ENCODE data around the gene MRTFB.
"Not testable (repeated sequence)": the region's sequence is repeated elsewhere in the genome, so short reads cannot be mapped to it uniquely, and the experiment has no call there.

Gene MRTFB

DNA sequence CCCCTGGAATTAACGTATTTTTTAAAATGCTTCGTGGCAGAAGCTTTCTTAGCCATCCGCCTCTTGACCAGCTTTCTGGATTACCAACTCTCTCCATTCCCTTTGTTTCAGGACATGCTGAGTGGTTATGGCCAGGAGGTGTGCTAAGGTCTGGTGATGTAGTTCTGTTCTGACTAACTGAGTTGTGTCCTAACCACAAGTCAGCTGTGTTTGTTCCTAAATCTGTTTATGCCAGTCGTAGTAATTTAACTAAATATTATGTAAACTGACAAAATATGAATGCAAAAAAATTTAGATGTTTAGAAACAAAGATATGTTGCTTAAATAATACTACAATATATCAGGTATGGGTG lies 61.6 kb downstream of the MRTFB start:
- no peak for DNase-seq (ENCODE audit: low spot score)

DNA sequence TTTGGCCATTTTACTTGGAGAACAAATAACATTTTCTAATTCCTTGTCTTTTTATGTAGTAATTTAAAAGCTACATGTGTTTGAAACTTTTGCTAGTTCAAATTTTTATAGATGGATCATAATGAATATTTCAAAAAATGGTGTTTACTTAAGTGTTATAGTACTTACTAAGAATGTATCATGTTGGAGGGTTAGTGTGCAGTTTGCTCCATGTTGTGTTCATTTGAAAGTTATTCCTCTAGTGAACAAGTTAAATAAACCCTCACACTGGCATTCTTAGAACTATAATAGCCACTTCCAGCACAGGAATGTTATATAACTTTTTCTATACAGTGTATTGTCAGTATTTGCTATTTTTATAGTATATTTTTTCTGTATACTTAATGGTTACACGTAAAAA lies 62.8 kb downstream of the MRTFB start:
- DNase-seq (ENCODE audit: low spot score): no peak

DNA sequence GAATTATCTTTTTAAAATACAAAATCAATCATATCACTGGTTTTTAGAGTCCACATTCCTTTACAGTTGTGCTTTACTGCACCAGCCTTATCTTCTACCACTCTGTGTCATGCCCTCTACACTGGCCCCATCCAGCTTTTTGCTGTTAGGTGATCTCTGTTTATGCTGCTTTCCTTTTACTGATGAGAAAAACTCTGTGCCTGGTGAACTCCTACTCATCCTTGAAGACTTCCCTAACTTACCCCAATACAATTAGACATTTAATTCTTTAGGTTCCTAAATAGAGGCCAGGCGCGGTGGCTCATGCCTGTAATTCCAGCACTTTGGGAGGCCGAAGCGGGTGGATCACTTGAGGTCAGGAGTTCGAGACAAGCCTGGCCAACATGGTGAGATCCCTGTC lies 64.6 kb downstream of the MRTFB start:
- DNase-seq (ENCODE audit: low spot score): no peak

DNA sequence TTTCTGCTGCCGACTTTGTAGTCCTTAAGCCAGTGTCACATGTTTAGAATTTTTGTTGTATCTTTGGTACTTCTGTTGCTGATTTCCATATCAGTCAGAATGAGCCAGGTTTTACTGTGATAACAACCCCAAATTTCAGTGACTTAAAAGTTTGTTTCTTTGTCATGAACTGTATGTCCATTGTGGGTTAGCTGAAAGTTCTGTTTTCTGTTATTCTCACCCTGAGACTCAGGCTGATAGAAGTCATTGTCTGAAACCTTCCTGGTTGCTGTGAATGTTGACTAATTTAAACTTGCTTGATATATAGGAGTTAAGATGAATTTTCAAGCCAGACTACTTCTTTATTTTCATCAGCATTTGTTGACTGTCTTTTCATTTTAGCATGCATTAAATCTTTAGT lies 68.8 kb downstream of the MRTFB start:
- DNase-seq (ENCODE audit: low spot score): no peak

DNA sequence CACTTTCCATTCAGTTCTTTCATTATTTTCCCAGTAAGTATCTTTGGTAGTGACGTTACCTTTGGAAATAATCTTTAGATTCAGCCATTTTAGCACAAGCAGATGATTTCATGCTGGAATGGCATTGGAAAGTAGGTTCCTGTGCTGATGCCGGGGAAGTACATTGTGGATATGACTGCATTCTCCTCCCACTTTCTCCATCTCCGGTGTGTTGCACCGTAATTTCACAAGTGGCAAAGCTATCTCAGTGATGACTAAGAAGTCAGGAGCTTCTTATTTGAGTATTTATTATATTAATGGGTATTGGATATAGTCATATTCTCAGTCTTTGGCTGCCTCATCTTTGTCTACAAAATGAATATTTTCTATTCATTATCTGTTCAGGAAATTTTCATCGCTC lies 69.8 kb downstream of the MRTFB start:
- no peak for DNase-seq (ENCODE audit: low spot score)

DNA sequence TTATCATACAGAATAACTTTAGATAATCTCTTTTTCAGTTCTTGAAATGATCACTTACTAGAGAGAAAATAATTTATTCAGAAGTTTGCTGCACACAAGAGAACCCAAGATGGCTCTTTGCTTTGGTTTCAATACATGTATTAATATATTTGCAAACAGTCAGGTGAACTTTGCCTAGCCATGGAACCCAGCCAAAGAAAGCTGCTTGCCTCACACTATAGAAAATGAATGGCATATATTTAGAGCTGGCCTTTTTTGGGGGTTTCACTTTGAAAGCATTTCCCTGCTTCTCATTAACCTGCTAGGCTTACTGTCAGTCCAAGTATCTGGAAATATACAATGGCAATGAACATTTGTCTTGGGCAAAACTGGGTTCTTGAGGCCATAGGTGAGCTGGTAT lies 75.3 kb downstream of the MRTFB start:
- no peak for DNase-seq (ENCODE audit: low spot score)

DNA sequence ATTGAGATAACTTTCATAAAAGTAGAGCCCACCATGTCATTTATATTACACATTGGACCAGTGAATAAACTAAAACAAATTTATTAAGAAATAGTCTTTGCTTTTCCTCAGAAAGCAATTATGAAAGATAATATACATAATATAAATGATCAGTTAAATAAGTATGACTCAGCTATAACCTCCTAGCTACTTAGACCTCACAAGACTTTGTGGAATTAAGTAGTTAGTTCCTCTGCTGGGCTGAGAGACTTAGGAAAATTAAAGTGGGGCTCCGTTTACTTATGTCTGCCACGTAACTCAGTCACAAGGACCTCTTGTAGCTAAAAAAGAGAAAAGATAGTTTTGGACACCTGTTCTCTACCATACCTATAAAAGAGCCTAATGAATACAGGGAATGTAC lies 76.9 kb downstream of the MRTFB start:
- DNase-seq (ENCODE audit: low spot score): no peak

DNA sequence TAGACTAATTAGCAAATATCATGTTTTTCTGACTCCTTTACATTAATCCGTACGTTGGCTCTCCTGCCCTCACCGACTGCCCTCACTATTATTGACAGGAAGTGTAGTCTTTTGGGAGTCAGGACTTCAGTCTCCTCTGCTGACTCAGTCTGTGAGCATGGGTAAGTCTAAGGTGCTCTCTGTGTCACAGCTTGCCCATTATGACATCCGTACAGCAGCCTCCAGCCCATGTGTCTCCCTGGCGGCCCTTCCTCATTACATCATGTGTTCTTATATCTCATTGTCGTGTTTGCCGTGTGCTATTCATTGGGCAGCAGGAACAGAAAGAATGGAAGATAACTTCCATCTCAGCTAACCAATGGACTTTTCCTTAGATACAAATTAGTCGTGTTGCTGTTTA lies 77.5 kb downstream of the MRTFB start:
- DNase-seq (ENCODE audit: low spot score): no peak

DNA sequence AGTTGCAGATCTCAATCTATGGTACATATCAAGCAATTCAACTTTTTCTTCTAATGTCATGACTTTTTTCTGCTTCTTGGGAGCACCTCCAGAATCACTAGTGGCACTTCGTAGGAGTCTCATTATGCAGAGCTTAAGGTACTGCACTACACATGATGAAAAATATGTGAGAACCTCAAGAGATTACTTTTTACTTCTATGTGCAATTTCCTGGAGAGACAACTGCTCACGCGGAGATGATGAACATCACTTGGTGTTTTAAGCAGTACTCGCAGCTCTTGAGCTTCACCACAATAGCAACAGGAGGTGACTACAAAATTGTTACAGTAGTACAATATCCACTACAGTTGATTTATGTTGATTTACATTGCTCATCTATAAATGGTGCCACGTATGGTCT lies 79.7 kb downstream of the MRTFB start:
- DNase-seq (ENCODE audit: low spot score): no peak

DNA sequence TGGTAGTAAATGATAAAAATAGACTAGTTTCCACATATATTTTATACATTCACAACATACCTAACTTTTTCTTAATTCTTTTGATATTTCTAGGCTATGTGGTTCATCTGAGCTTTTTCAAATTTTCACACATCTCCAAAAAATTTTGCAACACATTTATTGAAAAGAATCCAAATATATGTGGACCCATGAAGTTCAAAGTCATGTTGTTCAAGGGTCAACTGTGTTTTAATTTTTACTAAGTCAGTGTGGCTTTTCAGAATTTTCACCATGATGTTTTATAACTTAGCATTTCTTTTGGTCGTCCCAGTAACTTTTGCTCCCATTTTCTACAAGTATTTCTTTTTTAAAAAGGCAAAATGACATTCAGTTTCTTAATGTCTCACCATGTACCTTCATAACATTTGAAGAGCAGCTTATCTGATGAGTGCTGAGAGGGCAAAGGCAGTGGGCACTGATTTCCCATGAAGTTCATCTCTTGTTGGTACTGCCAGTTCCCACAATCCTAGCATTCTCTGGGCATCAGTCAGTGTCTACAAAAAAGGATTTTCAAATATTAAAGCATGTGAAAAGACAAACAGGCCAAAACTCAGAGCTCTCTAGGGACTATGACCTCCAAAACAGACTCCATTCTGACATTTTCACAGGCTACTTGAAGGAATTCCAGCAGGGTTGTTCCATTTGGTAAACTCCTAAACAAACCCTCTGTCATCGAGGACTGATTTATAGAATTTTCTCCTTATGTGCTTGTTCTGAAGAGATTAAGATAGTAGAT lies 80.3 kb downstream of the MRTFB start:
- peak; percentile 49 for DNase-seq (ENCODE audit: low spot score)

DNA sequence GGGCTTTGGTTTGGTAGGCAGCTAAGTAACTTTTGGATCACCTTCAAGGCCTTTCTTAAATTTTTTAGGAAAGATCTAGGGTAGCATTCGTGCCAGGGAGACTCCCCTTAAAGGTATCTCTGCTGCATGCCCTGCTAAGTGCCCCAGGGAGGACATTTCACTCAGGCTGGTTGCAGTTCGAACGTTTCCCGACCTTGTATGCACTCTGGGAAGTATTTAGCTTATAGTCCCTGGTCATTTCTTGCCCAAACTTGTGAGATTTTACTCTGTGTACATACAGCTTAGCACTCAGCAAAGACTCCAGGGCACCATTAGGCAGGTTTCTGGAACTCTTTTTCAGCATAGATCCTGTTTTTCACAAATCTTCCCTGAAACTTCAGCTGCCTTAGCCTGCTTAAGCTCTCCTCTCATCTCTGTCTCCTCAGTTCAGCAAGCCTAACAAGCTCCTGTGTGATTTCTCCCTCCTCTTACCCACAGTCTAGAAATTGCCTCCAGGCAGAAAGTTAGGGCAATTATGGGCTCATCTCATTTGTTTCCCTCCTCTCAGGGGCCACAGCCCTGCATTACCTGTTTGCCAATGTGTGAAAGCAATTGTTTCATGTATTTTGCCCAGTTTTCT lies 84.6 kb downstream of the MRTFB start:
- DNase-seq (ENCODE audit: low spot score): no peak

DNA sequence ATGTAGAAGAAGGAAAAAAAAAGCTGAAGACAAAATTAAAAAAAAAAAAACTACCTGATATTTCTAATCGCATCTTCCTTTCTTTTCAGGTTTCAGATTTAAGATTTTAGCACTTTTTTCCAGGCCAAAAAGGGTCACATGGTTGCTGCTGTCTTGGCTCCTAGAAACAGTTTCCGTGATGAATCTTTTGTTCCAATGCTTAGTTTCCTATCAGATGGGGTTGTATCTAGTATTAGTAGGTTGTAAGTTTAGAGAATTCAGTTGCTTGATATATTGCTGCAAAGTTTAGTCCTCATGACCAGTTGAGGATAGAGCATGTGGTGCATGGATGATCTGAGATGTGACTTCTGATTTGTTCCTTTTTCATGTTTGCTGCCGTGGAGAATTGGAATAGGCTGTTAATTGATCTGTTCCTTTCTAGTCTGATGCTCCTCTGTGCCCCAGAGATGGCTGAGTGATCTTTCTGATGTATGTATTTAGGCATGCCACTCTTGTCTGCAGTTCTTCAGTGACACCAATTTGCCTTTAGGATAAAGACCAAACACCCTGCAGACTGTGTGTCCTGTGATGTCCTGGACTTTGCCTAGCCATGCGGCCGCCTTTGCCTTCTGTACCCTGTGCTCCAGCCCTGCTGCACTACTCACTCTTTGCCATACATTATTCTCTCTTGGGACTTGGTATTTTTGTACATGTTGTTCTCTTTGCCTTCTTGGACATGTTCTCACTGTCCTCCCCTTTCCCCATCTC lies 94.0 kb downstream of the MRTFB start:
- no peak for DNase-seq (ENCODE audit: low spot score)

DNA sequence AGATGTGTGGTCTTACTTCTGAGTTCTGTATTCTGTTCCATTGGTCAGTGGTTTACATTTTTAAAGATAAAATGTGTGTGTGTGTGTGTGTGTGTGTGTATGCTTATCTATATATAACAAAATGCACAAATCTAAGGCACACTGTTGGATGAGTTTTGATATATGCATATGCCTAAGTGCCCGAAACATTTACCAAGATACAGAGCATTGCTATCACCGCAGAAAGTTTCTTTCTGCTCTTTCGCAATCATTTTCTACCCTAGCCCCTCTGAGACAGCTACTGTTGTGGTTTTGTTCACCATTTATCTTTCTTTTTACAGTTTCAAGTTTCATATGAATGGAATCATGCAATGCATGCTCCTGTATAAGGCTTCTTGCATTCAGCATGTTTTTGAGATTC lies 97.0 kb downstream of the MRTFB start:
- no peak for DNase-seq (ENCODE audit: low spot score)

DNA sequence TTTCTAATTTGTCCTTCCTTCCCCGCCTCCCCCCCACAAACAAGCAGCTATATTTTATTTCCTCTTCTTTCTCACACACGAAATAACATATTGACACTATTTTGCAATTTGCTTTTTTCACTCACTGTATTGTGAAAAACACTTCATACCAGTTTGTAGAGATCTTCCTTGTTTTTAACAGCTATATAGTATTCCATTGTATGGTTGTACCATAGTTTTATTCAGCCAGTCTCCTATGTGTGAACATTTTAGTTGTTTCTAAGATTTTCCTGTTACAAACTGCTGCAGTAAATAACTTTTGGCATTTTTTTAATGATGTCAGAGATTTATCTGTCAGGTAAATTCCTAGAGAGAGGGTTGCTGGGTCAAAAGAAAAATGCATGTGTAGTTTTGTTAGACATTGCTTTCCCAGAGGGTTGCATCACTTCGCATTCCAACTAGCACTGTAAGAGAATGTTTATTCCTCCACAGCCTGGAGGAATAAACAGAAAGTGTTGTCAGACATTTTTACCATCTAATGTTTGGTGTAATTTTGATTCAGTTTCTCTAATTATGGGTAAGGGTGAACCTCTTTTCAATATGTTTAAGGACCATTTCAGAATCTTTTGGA lies 101.2 kb downstream of the MRTFB start:
- DNase-seq (ENCODE audit: low spot score): no peak

DNA sequence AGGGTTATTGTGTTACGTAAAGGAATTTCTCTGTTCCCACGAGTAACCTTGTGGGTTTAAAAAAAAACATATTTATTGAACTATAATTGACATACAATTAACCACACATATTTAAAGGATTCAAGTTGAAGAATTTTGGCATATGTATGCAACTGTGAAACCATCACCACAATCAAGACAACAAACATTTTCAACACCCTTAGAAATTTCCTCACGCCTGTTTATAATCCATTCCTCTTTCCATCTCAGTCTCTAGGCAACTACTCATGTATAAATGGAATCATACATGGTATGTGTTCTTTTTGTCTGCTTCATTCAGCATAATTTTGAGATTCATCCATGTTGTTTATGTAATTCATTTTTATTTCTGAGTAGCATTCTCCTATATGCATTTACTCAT lies 104.0 kb downstream of the MRTFB start:
- no peak for DNase-seq (ENCODE audit: low spot score)

DNA sequence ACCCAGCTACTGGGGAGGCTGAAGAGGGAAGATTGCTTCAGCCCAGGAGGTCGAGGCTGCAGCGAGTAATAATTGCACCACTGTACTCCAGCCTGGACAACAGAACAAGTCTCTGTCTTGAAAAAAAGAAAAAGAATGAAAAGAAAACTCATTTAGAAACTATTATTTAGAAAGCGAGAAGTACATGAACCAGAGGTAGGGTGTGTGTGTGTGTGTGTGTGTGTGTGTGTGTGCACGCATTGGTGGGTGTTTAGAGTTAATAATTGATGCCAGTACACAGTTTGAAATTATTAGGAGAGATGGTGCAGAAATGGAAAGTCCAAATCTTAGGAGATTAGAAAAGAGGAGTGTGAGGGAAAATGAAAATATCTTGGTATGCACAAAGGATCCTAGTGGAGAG lies 106.6 kb downstream of the MRTFB start:
- DNase-seq (ENCODE audit: low spot score): no peak

DNA sequence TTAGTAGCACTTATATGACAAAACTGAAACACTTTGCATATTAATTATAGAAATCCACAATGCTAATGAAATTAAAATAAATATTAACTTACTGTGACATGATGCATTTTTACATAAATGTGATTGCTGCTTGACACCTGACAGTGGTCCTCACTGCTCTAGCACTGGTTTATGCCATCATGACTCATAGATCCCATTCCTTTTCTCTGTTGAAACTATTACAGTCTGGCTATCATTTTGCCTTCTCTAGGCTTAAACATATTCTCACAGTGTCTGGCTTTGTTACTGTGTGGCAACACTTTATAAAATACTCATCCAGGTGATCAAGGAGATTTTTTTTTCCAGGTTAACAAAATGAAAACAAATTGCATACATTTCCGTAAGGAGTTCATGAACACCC lies 108.0 kb downstream of the MRTFB start:
- no peak for DNase-seq (ENCODE audit: low spot score)

DNA sequence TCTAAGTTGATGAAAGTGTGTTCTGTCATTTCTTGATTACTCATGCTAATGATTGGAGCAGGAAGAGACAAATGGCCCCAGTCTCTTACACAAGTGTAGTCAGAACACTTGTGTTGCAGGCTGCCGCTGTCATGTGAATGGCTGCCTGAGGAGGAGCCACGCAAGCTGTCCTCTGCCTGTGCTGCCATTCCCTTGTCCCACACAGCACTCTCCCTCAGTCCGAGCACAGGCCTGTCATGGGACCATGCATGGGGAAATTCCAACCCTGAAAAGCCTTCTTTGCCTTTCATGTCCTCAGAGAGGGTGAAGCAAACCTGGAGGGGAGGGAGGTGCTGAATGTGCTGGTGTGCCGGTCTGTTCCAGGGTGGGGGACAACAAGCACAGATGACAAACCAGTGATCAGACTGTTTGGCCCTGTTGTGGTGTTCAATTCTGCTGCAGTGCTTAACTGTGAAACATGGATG lies 109.4 kb downstream of the MRTFB start:
- no peak for DNase-seq (ENCODE audit: low spot score)

DNA sequence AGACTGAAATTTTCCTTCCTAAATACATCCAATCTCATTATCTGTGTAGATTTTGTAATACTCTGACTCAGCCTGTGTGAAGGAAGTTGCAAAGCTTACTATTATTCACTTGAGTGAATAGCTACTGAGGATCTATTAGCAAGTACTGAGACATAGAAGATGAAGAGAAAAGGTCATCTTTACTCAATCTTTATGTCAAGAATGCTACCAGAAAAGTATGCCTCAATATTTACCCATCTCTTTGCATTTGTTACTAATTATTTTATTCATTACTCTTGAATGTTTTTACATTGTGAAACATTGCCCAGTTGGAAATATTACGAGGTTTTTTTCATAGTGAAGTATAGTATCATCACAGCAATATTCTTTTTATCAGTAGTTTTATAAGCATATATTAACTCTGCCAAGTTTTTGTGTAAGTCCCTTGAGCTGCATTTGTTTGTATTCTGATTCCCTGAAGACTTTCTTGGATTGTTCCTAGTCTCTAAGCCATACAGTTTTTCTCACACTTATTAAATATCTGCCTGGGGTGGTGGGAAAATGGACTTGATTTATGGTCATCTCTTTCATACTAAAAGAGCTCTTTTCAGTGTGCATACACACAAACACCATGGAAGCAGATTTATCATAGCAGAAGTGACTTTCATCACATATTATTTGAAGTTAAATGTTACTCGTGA lies 110.4 kb downstream of the MRTFB start:
- DNase-seq (ENCODE audit: low spot score): peak; percentile 14

DNA sequence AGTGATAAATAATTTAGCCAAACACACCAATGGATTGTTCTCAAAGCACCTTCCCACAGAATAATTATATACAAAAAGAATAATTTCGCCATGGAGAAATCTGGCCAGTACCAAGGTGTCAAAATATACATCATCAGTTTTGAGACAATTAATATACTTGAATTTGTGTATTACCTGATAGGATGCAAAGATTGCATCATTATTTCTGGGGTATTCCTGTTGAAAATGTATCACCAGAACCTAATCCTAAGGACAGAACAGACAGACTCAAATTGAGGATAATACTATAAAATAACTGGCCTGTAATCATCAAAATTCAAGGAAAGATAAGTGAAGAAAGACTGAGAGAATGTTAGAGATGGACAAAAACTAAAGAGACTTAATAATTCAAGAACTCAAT lies 111.9 kb downstream of the MRTFB start:
- DNase-seq (ENCODE audit: low spot score): no peak

DNA sequence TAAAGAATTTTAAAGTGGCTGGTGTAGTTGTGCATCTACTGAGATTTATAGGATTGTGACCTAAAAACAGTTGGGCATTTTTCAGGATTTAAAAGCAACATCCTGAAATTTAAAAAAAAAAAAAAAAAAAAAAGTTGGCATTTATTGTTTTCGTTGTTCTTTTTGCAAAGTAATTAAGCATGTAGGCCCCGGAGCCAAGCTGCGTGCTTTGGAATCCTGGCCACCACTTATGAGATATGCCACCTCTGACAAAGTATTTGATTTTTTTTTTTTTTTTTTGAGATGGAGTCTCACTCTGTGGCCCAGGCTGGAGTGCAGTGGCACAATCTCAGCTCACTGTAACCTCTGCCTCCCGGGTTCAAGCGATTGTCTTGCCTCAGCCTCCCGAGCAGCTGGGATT lies 112.8 kb downstream of the MRTFB start:
- DNase-seq (ENCODE audit: low spot score): not testable (repeated sequence)

All from hepatic stellate cell (primary cell).